SU-DHL-6 (cell line): ENCODE measurements around the gene DNAH3.
"Not testable (repeated sequence)": the region's sequence is repeated elsewhere in the genome, so short reads cannot be mapped to it uniquely, and the experiment has no call there.

Experiments
- H2AFZ ChIP-seq: fragments of 200-600 bp; sonication (generic); 2 replicates; pipeline ENCODE4 v1.6.1; 2014; ENCODE audit warnings: low read depth, mild to moderate bottlenecking, moderate library complexity, mixed read lengths, antibody characterized with exemption, low read length; ENCODE audit not compliant: severe bottlenecking
- H3F3A ChIP-seq: fragments of 200-600 bp; shearing (Covaris generic); 2 replicates; pipeline ENCODE4 v1.6.0; 2016; ENCODE audit warnings: antibody characterized with exemption, mild to moderate bottlenecking; ENCODE audit not compliant: insufficient read depth
- H3K27ac ChIP-seq: fragments of 200-600 bp; sonication (generic); 2 replicates; pipeline ENCODE4 v1.5.1; 2016; ENCODE audit warnings: low read depth, mild to moderate bottlenecking, low read length, moderate library complexity, mixed read lengths
- H3K27me3 ChIP-seq: fragments of 200-600 bp; sonication (generic), shearing (Covaris generic); 2 replicates; pipeline ENCODE4 v1.6.0; 2014; ENCODE audit warnings: mild to moderate bottlenecking, low read length
- H3K36me3 ChIP-seq: fragments of 200-600 bp; sonication (generic); 2 replicates; pipeline ENCODE4 v1.6.1; 2014; ENCODE audit warnings: mild to moderate bottlenecking, low read length, mixed read lengths
- H3K4me2 ChIP-seq: fragments of 300-600, 200-600 bp; shearing (Covaris generic), sonication (generic); 2 replicates; pipeline ENCODE4 v1.6.0; 2014; ENCODE audit warnings: low read length, low read depth, mild to moderate bottlenecking; ENCODE audit not compliant: poor library complexity, severe bottlenecking
- H3K4me3 ChIP-seq: fragments of 200-600 bp; sonication (generic); 2 replicates; pipeline ENCODE4 v1.5.1; 2014; ENCODE audit warnings: antibody characterized with exemption, low read length, mild to moderate bottlenecking, mixed read lengths; ENCODE audit not compliant: insufficient read depth, poor library complexity, severe bottlenecking
- H3K79me2 ChIP-seq: fragments of 200-600 bp; sonication (generic); 2 replicates; pipeline ENCODE4 v1.6.1; 2014; ENCODE audit warnings: mild to moderate bottlenecking, low read length, moderate library complexity; ENCODE audit not compliant: insufficient read depth
- H3K9ac ChIP-seq: fragments of 200-600 bp; sonication (generic); 2 replicates; pipeline ENCODE4 v1.7.0; 2014; ENCODE audit warnings: mild to moderate bottlenecking, low read length
- H3K9me2 ChIP-seq: fragments of 200-600 bp; sonication (generic); replicated peaks from 2 replicates; pipeline ENCODE4 v1.6.1; 2014; ENCODE audit warnings: low read length; ENCODE audit not compliant: insufficient read depth
- H3K9me3 ChIP-seq: fragments of 200-600 bp; sonication (generic); 2 replicates; pipeline ENCODE4 v1.6.1; 2014; ENCODE audit warnings: low read length, mixed read lengths; ENCODE audit not compliant: insufficient read depth
- H4K20me1 ChIP-seq: fragments of 200-600 bp; sonication (generic); 2 replicates; pipeline ENCODE4 v1.6.1; 2014; ENCODE audit warnings: low read depth, mild to moderate bottlenecking, antibody characterized with exemption, low read length, moderate library complexity, mixed read lengths
- EZH2phosphoT487 ChIP-seq: fragments of 200-600 bp; sonication (generic), shearing (Covaris generic); conservative IDR thresholded peaks from 2 replicates; pipeline ENCODE4 v1.6.1; 2018; ENCODE audit warnings: mild to moderate bottlenecking, antibody characterized with exemption, low read length, moderate library complexity, mixed read lengths
- TF ChIP-seq, protein P1 (sequence below): fragments of 200-600 bp; sonication (generic); IDR thresholded peaks from one replicate; pipeline ENCODE4 v1.5.1; 2017; ENCODE audit warnings: antibody characterized with exemption, mild to moderate bottlenecking, low read length, moderate library complexity; ENCODE audit not compliant: insufficient read depth, poor library complexity, severe bottlenecking

DNAH3 gene

DNA sequence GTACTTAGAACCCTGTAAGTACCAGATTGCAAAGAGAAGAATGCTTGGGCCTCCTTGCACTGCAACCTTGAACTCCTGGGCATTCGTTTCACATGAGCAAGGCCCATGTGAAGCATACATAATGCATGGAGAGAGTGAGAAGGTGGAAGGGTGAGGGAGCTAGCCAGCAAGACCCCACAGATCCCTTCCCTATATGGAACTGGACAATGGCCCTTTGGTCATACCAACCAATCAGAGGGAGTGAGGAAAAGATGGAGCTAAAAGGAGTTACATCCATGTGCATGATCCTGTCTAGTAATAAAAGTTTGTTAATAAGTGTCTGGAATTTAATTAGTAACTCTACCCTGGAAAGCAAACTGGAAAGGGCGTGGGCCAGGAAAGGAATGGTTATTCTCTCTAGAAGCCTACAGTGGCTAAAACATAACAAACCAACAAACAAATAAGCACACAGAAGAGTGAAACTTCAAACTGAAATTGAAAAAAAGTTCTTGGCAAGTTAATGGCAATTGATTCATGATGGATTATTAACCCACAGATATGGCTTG, 29.6 kb downstream of the DNAH3 start:
- no peaks in the 10 kb centered on the region for H3F3A ChIP-seq
- no peak overlapping the region for H3K9ac ChIP-seq
- H3K9me3 ChIP-seq: no peaks in the 10 kb centered on the region
- TF ChIP-seq, protein P1, sequence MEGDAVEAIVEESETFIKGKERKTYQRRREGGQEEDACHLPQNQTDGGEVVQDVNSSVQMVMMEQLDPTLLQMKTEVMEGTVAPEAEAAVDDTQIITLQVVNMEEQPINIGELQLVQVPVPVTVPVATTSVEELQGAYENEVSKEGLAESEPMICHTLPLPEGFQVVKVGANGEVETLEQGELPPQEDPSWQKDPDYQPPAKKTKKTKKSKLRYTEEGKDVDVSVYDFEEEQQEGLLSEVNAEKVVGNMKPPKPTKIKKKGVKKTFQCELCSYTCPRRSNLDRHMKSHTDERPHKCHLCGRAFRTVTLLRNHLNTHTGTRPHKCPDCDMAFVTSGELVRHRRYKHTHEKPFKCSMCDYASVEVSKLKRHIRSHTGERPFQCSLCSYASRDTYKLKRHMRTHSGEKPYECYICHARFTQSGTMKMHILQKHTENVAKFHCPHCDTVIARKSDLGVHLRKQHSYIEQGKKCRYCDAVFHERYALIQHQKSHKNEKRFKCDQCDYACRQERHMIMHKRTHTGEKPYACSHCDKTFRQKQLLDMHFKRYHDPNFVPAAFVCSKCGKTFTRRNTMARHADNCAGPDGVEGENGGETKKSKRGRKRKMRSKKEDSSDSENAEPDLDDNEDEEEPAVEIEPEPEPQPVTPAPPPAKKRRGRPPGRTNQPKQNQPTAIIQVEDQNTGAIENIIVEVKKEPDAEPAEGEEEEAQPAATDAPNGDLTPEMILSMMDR: no peak
- H3K27me3 ChIP-seq: no peaks in the 10 kb centered on the region
- H2AFZ ChIP-seq: no peak overlapping the region
- no peak overlapping the region for H3K27ac ChIP-seq
- no peaks in the 10 kb centered on the region for H3K9me2 ChIP-seq
- H3K4me3 ChIP-seq: no peak overlapping the region
- no peaks in the 10 kb centered on the region for H4K20me1 ChIP-seq
- H3K36me3 ChIP-seq: no peaks in the 10 kb centered on the region
- H3K4me2 ChIP-seq: no peak overlapping the region
- no peaks in the 10 kb centered on the region for H3K79me2 ChIP-seq

DNA sequence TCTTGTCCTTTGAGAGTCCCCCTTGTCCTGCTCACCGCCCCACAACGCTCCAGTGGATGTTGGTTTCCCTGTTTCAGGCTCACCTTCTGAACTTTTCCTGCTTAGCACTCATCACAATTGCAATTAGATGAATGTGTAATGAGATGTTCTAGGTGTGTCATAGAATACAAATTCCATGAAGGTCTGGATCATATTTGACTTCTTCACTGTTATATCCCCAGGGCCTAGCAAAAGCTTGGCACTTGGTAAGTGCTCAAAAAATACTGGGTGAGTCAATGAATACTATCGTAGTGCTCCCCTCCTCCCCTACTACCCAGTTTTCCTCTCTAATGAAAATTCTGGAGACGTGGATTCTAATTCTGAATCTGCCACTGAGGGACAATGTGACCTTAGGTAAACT, 33.1 kb downstream of the DNAH3 start:
- Histone ChIP-seq H4K20me1 (no peaks in the 10 kb centered on the region), H3K4me2 (no peak overlapping the region), H3F3A (no peaks in the 10 kb centered on the region), H3K9ac (no peak overlapping the region), H3K27ac (no peak overlapping the region), H3K79me2 (no peaks in the 10 kb centered on the region), H2AFZ (no peak overlapping the region), H3K9me2 (no peaks in the 10 kb centered on the region), H3K4me3 (no peak overlapping the region), H3K36me3 (no peaks in the 10 kb centered on the region), H3K9me3 (no peaks in the 10 kb centered on the region), H3K27me3 (no peaks in the 10 kb centered on the region)
- TF ChIP-seq EZH2phosphoT487: no peak
- TF ChIP-seq, protein P1: no peak

DNA sequence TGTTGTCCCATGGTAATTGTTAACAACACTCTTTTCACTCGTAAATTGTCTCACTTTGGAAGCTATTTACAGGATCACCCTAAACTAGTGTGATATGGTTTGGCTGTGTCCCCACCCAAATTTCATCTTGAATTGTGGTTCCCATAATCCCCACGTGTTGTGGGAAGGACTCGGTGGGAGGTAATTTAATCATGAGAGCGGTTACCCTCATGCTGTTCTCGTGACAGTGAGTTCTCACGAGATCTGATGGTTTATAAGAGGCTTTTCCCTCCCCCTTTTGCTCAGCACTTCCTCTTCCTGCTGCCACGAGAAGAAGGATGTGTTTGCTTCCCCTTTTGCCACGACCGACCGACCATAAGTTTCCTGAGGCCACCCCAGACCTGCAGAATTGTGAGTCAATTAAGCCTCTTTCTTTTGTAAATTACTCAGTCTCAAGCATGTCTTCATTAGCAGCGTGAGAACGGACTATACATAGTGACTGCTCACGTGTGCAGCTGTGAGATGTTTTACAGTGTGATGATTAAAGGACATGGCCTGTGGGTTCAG, 34.4 kb downstream of the DNAH3 start:
- TF ChIP-seq, protein P1: no peak
- no peak for TF ChIP-seq EZH2phosphoT487
- no peaks in the 10 kb centered on the region for H3K36me3 ChIP-seq
- no peaks in the 10 kb centered on the region for H3K27me3 ChIP-seq
- peak overlapping the region; percentile 26 for H3K4me3 ChIP-seq
- peak overlapping the region; percentile 74 for H2AFZ ChIP-seq
- peak overlapping the region; percentile 44 for H3K4me2 ChIP-seq
- peak overlapping the region; percentile 28; the same call in 1 of the 2 replicates for H3K27ac ChIP-seq
- H3K9me2 ChIP-seq: no peaks in the 10 kb centered on the region
- no peaks in the 10 kb centered on the region for H3F3A ChIP-seq
- no peaks in the 10 kb centered on the region for H4K20me1 ChIP-seq
- H3K79me2 ChIP-seq: no peaks in the 10 kb centered on the region
- no peaks in the 10 kb centered on the region for H3K9me3 ChIP-seq
- no peak overlapping the region for H3K9ac ChIP-seq

DNA sequence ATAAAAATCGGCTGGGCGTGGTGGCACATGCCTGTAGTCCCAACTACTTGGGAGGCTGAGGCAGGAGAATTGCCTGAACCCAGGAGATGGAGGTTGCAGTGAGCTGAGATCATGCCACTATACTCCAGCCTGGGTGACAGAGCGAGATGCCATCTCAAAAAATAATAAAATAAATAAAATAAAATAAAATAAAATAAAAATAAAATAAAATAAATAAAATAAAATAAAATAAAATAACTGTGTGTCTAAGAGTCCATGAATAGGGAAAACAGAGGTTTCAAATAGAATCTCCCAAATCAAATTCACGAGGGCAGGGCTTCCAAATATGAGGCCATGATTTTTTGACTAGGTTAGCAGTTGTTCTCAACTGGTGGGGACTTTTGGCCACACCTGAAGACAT, 35.1 kb downstream of the DNAH3 start:
- H3K9me3 ChIP-seq, H3K36me3 ChIP-seq, H3K79me2 ChIP-seq, H4K20me1 ChIP-seq, H3K4me2 ChIP-seq, H3K9ac ChIP-seq, H3F3A ChIP-seq, H3K9me2 ChIP-seq, H3K27ac ChIP-seq, H3K27me3 ChIP-seq: not testable (repeated sequence)
- H2AFZ ChIP-seq: peak overlapping the region; percentile 74
- peak overlapping the region; percentile 26 for H3K4me3 ChIP-seq
